ENCODE data around the gene ERBB3.
"Not testable (repeated sequence)": the region's sequence is repeated elsewhere in the genome, so short reads cannot be mapped to it uniquely, and the experiment has no call there.

GRCh38 chr12:56042430-56042813 lies 37.5 kb upstream of the ERBB3 start:
- not testable (repeated sequence) for TF ChIP-seq CTCF (IDR thresholded peaks at IDR 0.05; ENCODE audit: low read depth, low read length, poor library complexity, severe bottlenecking); EZH2phosphoT487 (IDR thresholded peaks at IDR 0.05; ENCODE audit: borderline replicate concordance, low read length)

Measured in DOHH2 (cell line).